Smooth muscle cell (in vitro differentiated cells): ENCODE measurements around the gene USH1G. TPM values are rescaled to one million over a fixed set of nuclear protein-coding genes. Genes with fewer than 3 reads are reported as not detected.

Experiments
- DNase-seq: peaks from one replicate; lab custom pipeline; 2025; ENCODE audit not compliant: unreplicated experiment; lab: John Stamatoyannopoulos, UW
- H2AFZ ChIP-seq: fragments of 200-600 bp; sonication (generic); 2 replicates; pipeline ENCODE4 v1.6.0; 2016; ENCODE audit warnings: antibody characterized with exemption, low read depth, mild to moderate bottlenecking
- H3F3A ChIP-seq: fragments of 200-600 bp; sonication (generic); 2 replicates; pipeline ENCODE4 v1.6.0; 2017; ENCODE audit warnings: antibody characterized with exemption, low read depth
- H3K27ac ChIP-seq: fragments of 200-600 bp; sonication (generic); 2 replicates; pipeline ENCODE4 v1.5.1; 2016; ENCODE audit warnings: low read depth, mild to moderate bottlenecking
- H3K27me3 ChIP-seq: fragments of 200-600 bp; sonication (generic); 2 replicates; pipeline ENCODE4 v1.6.1; 2016; ENCODE audit warnings: low read depth, mild to moderate bottlenecking
- H3K36me3 ChIP-seq: fragments of 200-600 bp; sonication (generic); 2 replicates; pipeline ENCODE4 v1.5.1; 2016; ENCODE audit warnings: low read depth
- H3K4me1 ChIP-seq: fragments of 200-600 bp; sonication (generic); 2 replicates; pipeline ENCODE4 v1.5.1; 2016; ENCODE audit warnings: low read depth
- H3K4me2 ChIP-seq: fragments of 200-600 bp; sonication (generic); 2 replicates; pipeline ENCODE4 v1.6.0; 2016; ENCODE audit warnings: mild to moderate bottlenecking
- H3K4me3 ChIP-seq: fragments of 200-600 bp; sonication (generic); 2 replicates; pipeline ENCODE4 v1.5.1; 2016; ENCODE audit warnings: mild to moderate bottlenecking
- H3K79me2 ChIP-seq: fragments of 200-600 bp; sonication (generic); 2 replicates; pipeline ENCODE4 v1.6.0; 2016; ENCODE audit warnings: low read depth, mild to moderate bottlenecking
- H3K9ac ChIP-seq: fragments of 200-600 bp; sonication (generic); 2 replicates; pipeline ENCODE4 v1.6.0; 2016; ENCODE audit warnings: low read depth
- H3K9me3 ChIP-seq: fragments of 200-600 bp; sonication (generic); replicated peaks from 2 replicates; pipeline ENCODE4 v1.5.1; 2016; ENCODE audit warnings: low read depth
- H4K20me1 ChIP-seq: fragments of 200-600 bp; sonication (generic); 2 replicates; pipeline ENCODE4 v1.6.0; 2016; ENCODE audit warnings: low read depth
- CTCF ChIP-seq: fragments of 200-600 bp; sonication (generic); IDR thresholded peaks from 2 replicates; pipeline ENCODE4 v1.5.1; 2017; ENCODE audit warnings: borderline replicate concordance, mild to moderate bottlenecking, antibody characterized with exemption; ENCODE audit not compliant: insufficient read depth, poor library complexity, severe bottlenecking
- WGBS: methylation state at CpG from one replicate; pipeline ENCODE4 v1.1.7; 2016; ENCODE audit warnings: low lambda C conversion rate; 5-methylcytosine and 5-hydroxymethylcytosine counted together
- polyA plus RNA-seq: library from polyadenylated mRNA; unstranded; fragments of >200 nt; fragmentation: Nextera tagmentation; extraction: Ambion mirVana; gene quantifications from 2 replicates; pipeline ENCODE4 v1.2.1, GENCODE V29; 2016
- total RNA-seq: library from RNA; depleted of rRNA; stranded (reverse); fragments of >200 nt; gene quantifications from 2 replicates; pipeline ENCODE4 v1.2.3, GENCODE V29; 2014

The USH1G gene
- total and polyA plus RNA-seq, 2 experiments from 2014 or later = 0.32 to 0.49 TPM

DNA sequence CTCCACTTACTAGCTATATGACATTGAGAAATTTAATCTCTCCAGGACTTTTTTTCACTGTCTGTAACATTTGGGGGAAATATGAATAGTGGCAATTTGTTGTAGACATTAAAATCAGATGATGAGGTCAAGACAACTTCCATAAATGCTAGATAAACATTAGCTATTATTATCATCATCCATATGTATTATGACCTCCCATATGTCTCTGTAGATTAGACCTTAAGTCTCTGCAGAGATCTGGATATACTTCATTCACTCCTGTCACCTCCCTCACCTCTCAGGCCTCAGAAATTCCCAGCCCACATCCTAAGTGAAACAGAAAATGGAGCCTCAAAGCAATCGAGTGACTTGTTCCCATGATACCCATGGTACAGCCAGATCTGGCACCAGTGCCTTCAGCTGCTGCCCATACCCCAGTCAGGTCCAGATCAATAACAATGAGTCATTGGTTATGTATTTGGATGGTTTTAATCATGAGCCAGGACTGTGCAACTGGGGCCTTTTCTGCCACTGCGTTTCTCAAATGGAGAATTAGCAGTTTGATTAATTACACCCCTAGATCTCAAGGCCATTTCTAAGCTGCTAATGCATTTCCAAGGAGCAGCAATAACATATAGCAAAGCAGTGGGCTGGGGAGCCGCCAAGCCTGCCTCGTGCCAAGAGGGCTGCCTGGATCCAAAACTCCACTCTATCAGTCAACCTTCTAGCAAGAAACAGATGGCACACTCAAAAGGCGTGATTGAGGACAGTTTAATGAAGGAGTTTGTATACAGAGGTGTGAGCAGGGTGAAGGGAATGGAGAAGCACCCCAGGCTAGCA lies 47.7 kb downstream of the USH1G start:
- Histone ChIP-seq H3K79me2 (no peaks in the 10 kb centered on the region), H3K9me3 (no peaks in the 10 kb centered on the region), H3K27ac (no peak overlapping the region), H3K4me2 (no peak overlapping the region), H3K36me3 (no peaks in the 10 kb centered on the region), H3K4me3 (no peak overlapping the region), H4K20me1 (no peaks in the 10 kb centered on the region), H3K9ac (no peak overlapping the region), H3K27me3 (no peaks in the 10 kb centered on the region), H2AFZ (no peak overlapping the region), H3F3A (no peaks in the 10 kb centered on the region), H3K4me1 (peaks cover 12% of the 10 kb centered on the region)
- no peak for TF ChIP-seq CTCF
- DNase-seq = no peak
- WGBS = 88% methylated on average over 5 of the region's 5 CpGs

- TF ChIP-seq CTCF = no peak
- Histone ChIP-seq H3K79me2 (no peaks in the 10 kb centered on the region), H3K9ac (no peak overlapping the region), H4K20me1 (no peaks in the 10 kb centered on the region), H2AFZ (no peak overlapping the region), H3K36me3 (no peaks in the 10 kb centered on the region), H3K9me3 (no peaks in the 10 kb centered on the region), H3K4me1 (peaks cover 12% of the 10 kb centered on the region), H3K27me3 (no peaks in the 10 kb centered on the region), H3F3A (no peaks in the 10 kb centered on the region), H3K27ac (no peak overlapping the region), H3K4me3 (no peak overlapping the region), H3K4me2 (no peak overlapping the region)
- WGBS = 95% methylated on average over 5 of the region's 5 CpGs
- DNase-seq = no peak
Measured at GRCh38 chr17:74874615-74875037, 48.4 kb downstream of the USH1G start.

- H3K27me3 ChIP-seq = no peaks in the 10 kb centered on the region
- no peaks in the 10 kb centered on the region for H4K20me1 ChIP-seq
- H3K9ac ChIP-seq = peak overlapping the region; percentile 95
- WGBS = 70% methylated on average over 6 of the region's 6 CpGs
- TF ChIP-seq CTCF = no peak
- H3K79me2 ChIP-seq = no peaks in the 10 kb centered on the region
- peak overlapping the region; percentile 89 for H3K4me2 ChIP-seq
- H3F3A ChIP-seq = no peaks in the 10 kb centered on the region
- peak overlapping the region; percentile 84 for H3K27ac ChIP-seq
- DNase-seq = no peak
- H2AFZ ChIP-seq = peak overlapping the region; percentile 28
- H3K36me3 ChIP-seq = no peaks in the 10 kb centered on the region
- H3K9me3 ChIP-seq = no peaks in the 10 kb centered on the region
- peaks cover 12% of the 10 kb centered on the region for H3K4me1 ChIP-seq
- H3K4me3 ChIP-seq = peak overlapping the region; percentile 76
Measured at GRCh38 chr17:74873874-74874614, 49.0 kb downstream of the USH1G start.
